ENCODE data around the gene KCNJ8. TPM values are rescaled to one million over a fixed set of nuclear protein-coding genes. Genes with fewer than 3 reads are reported as not detected.

The KCNJ8 gene
- total RNA-seq, 1 donor from 2014 or later = 0.59 TPM

- Mint-ChIP-seq H3K4me3 (ENCODE audit: unreplicated experiment) (no peak overlapping the region), H3K36me3 (ENCODE audit: unreplicated experiment) (no peaks in the 10 kb centered on the region), H3K27me3 (ENCODE audit: unreplicated experiment) (peaks cover 37% of the 10 kb centered on the region), H3K27ac (ENCODE audit: unreplicated experiment) (no peak overlapping the region), H3K4me1 (ENCODE audit: unreplicated experiment) (no peaks in the 10 kb centered on the region), H3K9me3 (ENCODE audit: unreplicated experiment) (no peaks in the 10 kb centered on the region)
- DNase-seq (ENCODE audit: extremely low spot score, unreplicated experiment) = no peak
- TF ChIP-seq, protein P1, sequence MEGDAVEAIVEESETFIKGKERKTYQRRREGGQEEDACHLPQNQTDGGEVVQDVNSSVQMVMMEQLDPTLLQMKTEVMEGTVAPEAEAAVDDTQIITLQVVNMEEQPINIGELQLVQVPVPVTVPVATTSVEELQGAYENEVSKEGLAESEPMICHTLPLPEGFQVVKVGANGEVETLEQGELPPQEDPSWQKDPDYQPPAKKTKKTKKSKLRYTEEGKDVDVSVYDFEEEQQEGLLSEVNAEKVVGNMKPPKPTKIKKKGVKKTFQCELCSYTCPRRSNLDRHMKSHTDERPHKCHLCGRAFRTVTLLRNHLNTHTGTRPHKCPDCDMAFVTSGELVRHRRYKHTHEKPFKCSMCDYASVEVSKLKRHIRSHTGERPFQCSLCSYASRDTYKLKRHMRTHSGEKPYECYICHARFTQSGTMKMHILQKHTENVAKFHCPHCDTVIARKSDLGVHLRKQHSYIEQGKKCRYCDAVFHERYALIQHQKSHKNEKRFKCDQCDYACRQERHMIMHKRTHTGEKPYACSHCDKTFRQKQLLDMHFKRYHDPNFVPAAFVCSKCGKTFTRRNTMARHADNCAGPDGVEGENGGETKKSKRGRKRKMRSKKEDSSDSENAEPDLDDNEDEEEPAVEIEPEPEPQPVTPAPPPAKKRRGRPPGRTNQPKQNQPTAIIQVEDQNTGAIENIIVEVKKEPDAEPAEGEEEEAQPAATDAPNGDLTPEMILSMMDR (IDR thresholded peaks at IDR 0.05) = no peak
These were observed 29.2 kb downstream of the KCNJ8 start for GRCh38 chr12:21745258-21745657.

DNA sequence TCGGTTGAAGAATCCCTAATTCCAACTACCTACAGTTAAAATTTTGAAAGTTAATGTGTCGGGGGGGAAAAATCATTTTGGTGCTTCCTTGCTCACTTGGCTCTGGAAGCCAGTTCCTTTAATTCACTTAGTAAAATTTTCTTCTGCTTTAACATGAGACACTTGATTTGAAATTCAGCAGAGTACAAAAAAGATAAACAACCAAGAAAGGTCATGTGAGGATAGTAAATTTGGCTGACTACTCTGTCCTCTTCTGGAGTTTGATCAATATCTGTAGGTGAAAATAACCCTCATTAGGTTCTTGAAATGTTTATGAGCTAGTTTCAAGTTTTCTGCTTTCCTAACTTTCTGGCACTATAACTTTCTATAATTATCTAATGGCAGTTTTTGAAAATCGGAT is 43.4 kb downstream of the KCNJ8 start:
- H3K27me3 Mint-ChIP-seq (ENCODE audit: unreplicated experiment) = peaks cover 27% of the 10 kb centered on the region
- TF ChIP-seq, protein P1 (IDR thresholded peaks at IDR 0.05) = no peak
- H3K36me3 Mint-ChIP-seq (ENCODE audit: unreplicated experiment) = no peaks in the 10 kb centered on the region
- no peaks in the 10 kb centered on the region for H3K4me1 Mint-ChIP-seq (ENCODE audit: unreplicated experiment)
- DNase-seq (ENCODE audit: extremely low spot score, unreplicated experiment) = no peak
- H3K9me3 Mint-ChIP-seq (ENCODE audit: unreplicated experiment) = peaks cover 6% of the 10 kb centered on the region
- no peak overlapping the region for H3K4me3 Mint-ChIP-seq (ENCODE audit: unreplicated experiment)
- no peak overlapping the region for H3K27ac Mint-ChIP-seq (ENCODE audit: unreplicated experiment)

- TF ChIP-seq, protein P1 (IDR thresholded peaks at IDR 0.05) = no peak
- no peak for DNase-seq (ENCODE audit: extremely low spot score, unreplicated experiment)
- Mint-ChIP-seq H3K36me3 (ENCODE audit: unreplicated experiment) (no peaks in the 10 kb centered on the region), H3K9me3 (ENCODE audit: unreplicated experiment) (no peaks in the 10 kb centered on the region), H3K27me3 (ENCODE audit: unreplicated experiment) (peaks cover 23% of the 10 kb centered on the region), H3K4me3 (ENCODE audit: unreplicated experiment) (no peak overlapping the region), H3K4me1 (ENCODE audit: unreplicated experiment) (no peaks in the 10 kb centered on the region), H3K27ac (ENCODE audit: unreplicated experiment) (no peak overlapping the region)
These were observed 48.8 kb downstream of the KCNJ8 start for GRCh38 chr12:21725731-21726130.

GRCh38 chr12:21718944-21719650 is 55.4 kb downstream of the KCNJ8 start:
- Mint-ChIP-seq H3K27ac (ENCODE audit: unreplicated experiment) (no peak overlapping the region), H3K9me3 (ENCODE audit: unreplicated experiment) (no peaks in the 10 kb centered on the region), H3K27me3 (ENCODE audit: unreplicated experiment) (peaks cover 29% of the 10 kb centered on the region), H3K4me1 (ENCODE audit: unreplicated experiment) (peaks cover 1% of the 10 kb centered on the region), H3K4me3 (ENCODE audit: unreplicated experiment) (no peak overlapping the region), H3K36me3 (ENCODE audit: unreplicated experiment) (no peaks in the 10 kb centered on the region)
- TF ChIP-seq, protein P1 (IDR thresholded peaks at IDR 0.05) = no peak
- DNase-seq (ENCODE audit: extremely low spot score, unreplicated experiment) = no peak

DNA sequence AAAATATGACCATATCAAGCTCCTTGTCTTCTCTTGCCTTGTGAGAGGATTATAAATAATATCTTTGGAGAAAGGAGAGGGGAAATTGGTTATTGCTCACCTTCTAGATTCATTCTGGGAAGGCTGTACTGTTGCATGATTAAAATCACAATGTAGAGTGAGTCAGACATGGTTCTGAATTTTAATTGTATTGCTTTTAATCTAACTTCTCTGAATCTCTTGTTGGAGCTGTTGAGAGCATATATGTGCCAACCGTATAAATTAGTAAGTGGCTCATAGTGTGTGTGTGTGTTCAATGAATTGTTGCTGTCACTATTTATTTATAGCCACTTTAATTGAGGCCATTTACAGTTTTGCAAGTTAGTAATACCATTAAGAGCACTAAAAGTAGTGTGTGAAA is 56.1 kb downstream of the KCNJ8 start:
- TF ChIP-seq, protein P1 (IDR thresholded peaks at IDR 0.05) = no peak
- H3K9me3 Mint-ChIP-seq (ENCODE audit: unreplicated experiment) = no peaks in the 10 kb centered on the region
- peaks cover 31% of the 10 kb centered on the region for H3K27me3 Mint-ChIP-seq (ENCODE audit: unreplicated experiment)
- H3K36me3 Mint-ChIP-seq (ENCODE audit: unreplicated experiment) = no peaks in the 10 kb centered on the region
- H3K27ac Mint-ChIP-seq (ENCODE audit: unreplicated experiment) = no peak overlapping the region
- H3K4me1 Mint-ChIP-seq (ENCODE audit: unreplicated experiment) = peaks cover 3% of the 10 kb centered on the region
- no peak for DNase-seq (ENCODE audit: extremely low spot score, unreplicated experiment)
- H3K4me3 Mint-ChIP-seq (ENCODE audit: unreplicated experiment) = no peak overlapping the region

Measured in osteocyte (in vitro differentiated cells).